Suprapubic skin (tissue), 4 donors: Measurements from ENCODE around the gene C2orf92.

Experiments used
- EP300 ChIP-seq: sonication (generic); formaldehyde crosslinking; IDR thresholded peaks from one replicate; pipeline ENCODE4 v1.6.1; 2017; ENCODE audit warnings: antibody characterized with exemption
- POLR2A ChIP-seq, 2 donors: fragments of 450-650 bp; IDR thresholded peaks; one replicate each; pipeline ENCODE4 v1.6.1; 2017; ENCODE audit warnings: antibody characterized with exemption in 2 of 2, mild to moderate bottlenecking in 2 of 2, moderate library complexity in 2 of 2
- POLR2AphosphoS5 ChIP-seq, 3 donors: sonication (generic); formaldehyde crosslinking; IDR thresholded peaks; one replicate each; pipeline ENCODE4 v1.6.1; 2017; ENCODE audit warnings: antibody characterized with exemption in 3 of 3
- TF ChIP-seq, protein P1 (sequence below), 2 donors: fragments of 200-600 bp in 1 of 2; fragments of 450-650 bp in 1 of 2; sonication (generic) in 1 of 2; IDR thresholded peaks; one replicate each; pipeline ENCODE4 v1.5.1; 2016 to 2019; ENCODE audit warnings: antibody characterized with exemption in 2 of 2, mild to moderate bottlenecking in 1 of 2, moderate library complexity in 1 of 2

DNA sequence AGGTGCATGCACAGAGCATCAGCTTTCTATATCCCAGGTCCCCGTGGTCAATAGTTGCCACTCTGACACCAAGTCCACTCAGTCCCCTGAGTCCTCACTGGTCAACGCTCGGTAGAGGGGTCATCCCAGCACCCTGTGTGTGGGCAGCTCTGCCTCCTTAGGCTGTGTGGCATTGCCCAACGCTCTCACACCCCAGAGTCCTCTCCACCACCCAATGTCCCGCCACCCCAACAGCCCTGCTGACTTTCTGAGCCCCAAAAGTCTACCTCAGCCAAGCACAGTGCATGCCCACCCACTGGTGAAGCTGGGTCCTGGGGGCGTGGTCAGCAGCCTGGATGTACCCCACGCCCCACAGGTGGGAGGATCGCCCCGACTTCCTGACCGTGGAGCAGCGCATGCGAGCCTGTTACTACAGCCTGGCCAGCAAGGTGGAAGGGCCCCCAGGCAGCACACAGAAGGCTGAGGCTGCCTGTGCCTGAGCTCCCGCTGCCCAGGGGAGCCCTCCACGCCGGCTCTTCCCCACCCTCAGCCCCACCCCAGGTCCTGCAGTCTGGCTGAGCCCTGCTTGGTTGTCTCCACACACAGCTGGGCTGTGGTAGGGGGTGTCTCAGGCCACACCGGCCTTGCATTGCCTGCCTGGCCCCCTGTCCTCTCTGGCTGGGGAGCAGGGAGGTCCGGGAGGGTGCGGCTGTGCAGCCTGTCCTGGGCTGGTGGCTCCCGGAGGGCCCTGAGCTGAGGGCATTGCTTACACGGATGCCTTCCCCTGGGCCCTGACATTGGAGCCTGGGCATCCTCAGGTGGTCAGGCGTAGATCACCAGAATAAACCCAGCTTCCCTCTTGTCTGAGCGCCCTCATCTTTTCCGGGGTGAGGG is 69.7 kb downstream of the C2orf92 start:
- TF ChIP-seq, protein P1, sequence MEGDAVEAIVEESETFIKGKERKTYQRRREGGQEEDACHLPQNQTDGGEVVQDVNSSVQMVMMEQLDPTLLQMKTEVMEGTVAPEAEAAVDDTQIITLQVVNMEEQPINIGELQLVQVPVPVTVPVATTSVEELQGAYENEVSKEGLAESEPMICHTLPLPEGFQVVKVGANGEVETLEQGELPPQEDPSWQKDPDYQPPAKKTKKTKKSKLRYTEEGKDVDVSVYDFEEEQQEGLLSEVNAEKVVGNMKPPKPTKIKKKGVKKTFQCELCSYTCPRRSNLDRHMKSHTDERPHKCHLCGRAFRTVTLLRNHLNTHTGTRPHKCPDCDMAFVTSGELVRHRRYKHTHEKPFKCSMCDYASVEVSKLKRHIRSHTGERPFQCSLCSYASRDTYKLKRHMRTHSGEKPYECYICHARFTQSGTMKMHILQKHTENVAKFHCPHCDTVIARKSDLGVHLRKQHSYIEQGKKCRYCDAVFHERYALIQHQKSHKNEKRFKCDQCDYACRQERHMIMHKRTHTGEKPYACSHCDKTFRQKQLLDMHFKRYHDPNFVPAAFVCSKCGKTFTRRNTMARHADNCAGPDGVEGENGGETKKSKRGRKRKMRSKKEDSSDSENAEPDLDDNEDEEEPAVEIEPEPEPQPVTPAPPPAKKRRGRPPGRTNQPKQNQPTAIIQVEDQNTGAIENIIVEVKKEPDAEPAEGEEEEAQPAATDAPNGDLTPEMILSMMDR (IDR thresholded peaks at IDR 0.05): no peak
- no peak for TF ChIP-seq POLR2A (IDR thresholded peaks at IDR 0.05)
- no peak for TF ChIP-seq EP300
- no peak for TF ChIP-seq POLR2AphosphoS5 (IDR thresholded peaks at IDR 0.05)
